ENCODE measurements around the gene SND1.

The SND1 gene

GRCh38 chr7:128040205-128040604 is 388.2 kb downstream of the SND1 start:
- DNase-seq (ENCODE audit: low spot score) = no peak

- no peak for DNase-seq (ENCODE audit: low spot score)
Observed at GRCh38 chr7:128041203-128041602, 389.2 kb downstream of the SND1 start.

GRCh38 chr7:128042012-128042411 is 390.0 kb downstream of the SND1 start:
- no peak for DNase-seq (ENCODE audit: low spot score)

GRCh38 chr7:128044064-128044463 is 392.1 kb downstream of the SND1 start:
- DNase-seq (ENCODE audit: low spot score) = no peak

- no peak for DNase-seq (ENCODE audit: low spot score)
Observed at GRCh38 chr7:128045158-128045557, 393.2 kb downstream of the SND1 start.

- DNase-seq (ENCODE audit: low spot score) = no peak
Observed at GRCh38 chr7:128045766-128046165, 393.8 kb downstream of the SND1 start.

GRCh38 chr7:128052404-128052803 is 400.4 kb downstream of the SND1 start:
- DNase-seq (ENCODE audit: low spot score) = no peak

- no peak for DNase-seq (ENCODE audit: low spot score)
Observed at GRCh38 chr7:128053023-128053422, 401.0 kb downstream of the SND1 start.

- DNase-seq (ENCODE audit: low spot score) = no peak
Observed at GRCh38 chr7:128053991-128054390, 402.0 kb downstream of the SND1 start.

GRCh38 chr7:128054511-128054910 is 402.5 kb downstream of the SND1 start:
- no peak for DNase-seq (ENCODE audit: low spot score)

GRCh38 chr7:128055637-128056036 is 403.6 kb downstream of the SND1 start:
- DNase-seq (ENCODE audit: low spot score) = no peak

- DNase-seq (ENCODE audit: low spot score) = no peak
Observed at GRCh38 chr7:128056901-128057300, 404.9 kb downstream of the SND1 start.

- no peak for DNase-seq (ENCODE audit: low spot score)
Observed at GRCh38 chr7:128057909-128058308, 405.9 kb downstream of the SND1 start.

GRCh38 chr7:128059143-128059988 is 407.4 kb downstream of the SND1 start:
- DNase-seq (ENCODE audit: low spot score) = no peak

- no peak for DNase-seq (ENCODE audit: low spot score)
Observed at GRCh38 chr7:128060018-128060417, 408.0 kb downstream of the SND1 start.

- DNase-seq (ENCODE audit: low spot score) = no peak
Observed at GRCh38 chr7:128063088-128063487, 411.1 kb downstream of the SND1 start.

- no peak for DNase-seq (ENCODE audit: low spot score)
Observed at GRCh38 chr7:128065872-128066271, 413.9 kb downstream of the SND1 start.

- DNase-seq (ENCODE audit: low spot score) = no peak
Observed at GRCh38 chr7:128066395-128066794, 414.4 kb downstream of the SND1 start.

- no peak for DNase-seq (ENCODE audit: low spot score)
Observed at GRCh38 chr7:128066858-128067257, 414.9 kb downstream of the SND1 start.

GRCh38 chr7:128067983-128068382 is 416.0 kb downstream of the SND1 start:
- DNase-seq (ENCODE audit: low spot score) = no peak

GRCh38 chr7:128068785-128069184 is 416.8 kb downstream of the SND1 start:
- no peak for DNase-seq (ENCODE audit: low spot score)

GRCh38 chr7:128069373-128070364 is 417.7 kb downstream of the SND1 start:
- no peak for DNase-seq (ENCODE audit: low spot score)

GRCh38 chr7:128071376-128071775 is 419.4 kb downstream of the SND1 start:
- DNase-seq (ENCODE audit: low spot score) = no peak

Data from RKO (cell line).